Smooth muscle cell (in vitro differentiated cells): ENCODE results near the gene CROCC2. TPM values are rescaled to one million over a fixed set of nuclear protein-coding genes. Genes with fewer than 3 reads are reported as not detected.

Source experiments
- DNase-seq: peaks from one replicate; lab custom pipeline; 2025; ENCODE audit not compliant: unreplicated experiment; lab: John Stamatoyannopoulos, UW
- H2AFZ ChIP-seq: fragments of 200-600 bp; sonication (generic); 2 replicates; pipeline ENCODE4 v1.6.0; 2016; ENCODE audit warnings: antibody characterized with exemption, low read depth, mild to moderate bottlenecking
- H3F3A ChIP-seq: fragments of 200-600 bp; sonication (generic); 2 replicates; pipeline ENCODE4 v1.6.0; 2017; ENCODE audit warnings: antibody characterized with exemption, low read depth
- H3K27ac ChIP-seq: fragments of 200-600 bp; sonication (generic); 2 replicates; pipeline ENCODE4 v1.5.1; 2016; ENCODE audit warnings: low read depth, mild to moderate bottlenecking
- H3K27me3 ChIP-seq: fragments of 200-600 bp; sonication (generic); 2 replicates; pipeline ENCODE4 v1.6.1; 2016; ENCODE audit warnings: low read depth, mild to moderate bottlenecking
- H3K36me3 ChIP-seq: fragments of 200-600 bp; sonication (generic); 2 replicates; pipeline ENCODE4 v1.5.1; 2016; ENCODE audit warnings: low read depth
- H3K4me1 ChIP-seq: fragments of 200-600 bp; sonication (generic); 2 replicates; pipeline ENCODE4 v1.5.1; 2016; ENCODE audit warnings: low read depth
- H3K4me2 ChIP-seq: fragments of 200-600 bp; sonication (generic); 2 replicates; pipeline ENCODE4 v1.6.0; 2016; ENCODE audit warnings: mild to moderate bottlenecking
- H3K4me3 ChIP-seq: fragments of 200-600 bp; sonication (generic); 2 replicates; pipeline ENCODE4 v1.5.1; 2016; ENCODE audit warnings: mild to moderate bottlenecking
- H3K79me2 ChIP-seq: fragments of 200-600 bp; sonication (generic); 2 replicates; pipeline ENCODE4 v1.6.0; 2016; ENCODE audit warnings: low read depth, mild to moderate bottlenecking
- H3K9ac ChIP-seq: fragments of 200-600 bp; sonication (generic); 2 replicates; pipeline ENCODE4 v1.6.0; 2016; ENCODE audit warnings: low read depth
- H3K9me3 ChIP-seq: fragments of 200-600 bp; sonication (generic); replicated peaks from 2 replicates; pipeline ENCODE4 v1.5.1; 2016; ENCODE audit warnings: low read depth
- H4K20me1 ChIP-seq: fragments of 200-600 bp; sonication (generic); 2 replicates; pipeline ENCODE4 v1.6.0; 2016; ENCODE audit warnings: low read depth
- WGBS: methylation state at CpG from one replicate; pipeline ENCODE4 v1.1.7; 2016; ENCODE audit warnings: low lambda C conversion rate; 5-methylcytosine and 5-hydroxymethylcytosine counted together
- polyA plus RNA-seq: library from polyadenylated mRNA; unstranded; fragments of >200 nt; fragmentation: Nextera tagmentation; extraction: Ambion mirVana; gene quantifications from 2 replicates; pipeline ENCODE4 v1.2.1, GENCODE V29; 2016
- total RNA-seq: library from RNA; depleted of rRNA; stranded (reverse); fragments of >200 nt; gene quantifications from 2 replicates; pipeline ENCODE4 v1.2.3, GENCODE V29; 2014
- TF ChIP-seq, protein P1 (sequence below): fragments of 200-600 bp; sonication (generic); IDR thresholded peaks from 2 replicates; pipeline ENCODE4 v1.5.1; 2017; ENCODE audit warnings: borderline replicate concordance, mild to moderate bottlenecking, antibody characterized with exemption; ENCODE audit not compliant: insufficient read depth, poor library complexity, severe bottlenecking

The CROCC2 gene
- total and polyA plus RNA-seq, 2 experiments from 2014 or later, result not detected

DNA sequence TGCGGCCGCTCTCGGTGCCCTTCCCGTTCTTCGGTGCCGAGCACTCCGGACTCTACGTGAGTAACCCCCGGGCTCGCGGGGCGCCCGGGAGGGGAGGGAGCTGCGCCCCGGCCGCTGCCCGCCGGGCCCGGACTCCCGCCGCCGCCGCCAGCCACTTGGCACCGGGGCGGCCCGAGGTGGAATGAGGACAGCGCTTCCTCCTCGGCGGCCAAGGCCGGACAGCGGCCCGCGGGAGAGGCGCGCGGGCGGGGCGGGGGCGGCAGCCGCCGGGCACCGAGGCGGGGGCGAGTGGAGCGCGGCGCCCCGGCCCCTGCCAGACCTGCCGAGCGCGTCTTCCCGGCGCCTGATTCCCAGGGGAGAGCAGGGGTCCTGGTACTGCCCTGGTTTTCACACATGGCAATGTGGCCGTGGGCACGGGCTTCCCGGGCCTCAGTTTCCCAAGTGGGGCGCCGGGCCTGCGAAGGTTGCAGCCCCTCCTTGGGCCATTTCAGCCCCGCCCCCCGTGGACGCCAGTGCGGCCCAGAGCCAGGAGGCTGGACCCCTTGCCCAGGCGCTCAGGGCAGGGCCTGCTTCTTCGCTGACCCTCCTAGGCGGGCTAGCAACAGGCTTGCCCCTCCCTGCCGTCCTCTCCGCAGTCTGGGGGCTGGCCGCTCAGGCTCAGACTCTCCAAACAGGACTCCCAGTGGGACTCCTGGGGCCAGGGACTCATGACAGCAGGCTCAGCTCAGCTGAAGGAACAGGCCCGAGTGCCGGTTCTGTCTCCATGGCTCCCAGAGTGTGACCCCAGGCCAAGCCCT is 93.1 kb downstream of the CROCC2 start:
- Histone ChIP-seq H4K20me1 (no peaks in the 10 kb centered on the region), H3K4me2 (peak overlapping the region; percentile 85), H3K79me2 (no peaks in the 10 kb centered on the region), H3F3A (no peaks in the 10 kb centered on the region), H3K27me3 (peaks cover 8% of the 10 kb centered on the region), H3K27ac (no peak overlapping the region), H3K4me3 (peak overlapping the region; percentile 65), H2AFZ (no peak overlapping the region), H3K9ac (no peak overlapping the region), H3K9me3 (peaks cover 5% of the 10 kb centered on the region), H3K4me1 (no peaks in the 10 kb centered on the region), H3K36me3 (no peaks in the 10 kb centered on the region)
- TF ChIP-seq, protein P1, sequence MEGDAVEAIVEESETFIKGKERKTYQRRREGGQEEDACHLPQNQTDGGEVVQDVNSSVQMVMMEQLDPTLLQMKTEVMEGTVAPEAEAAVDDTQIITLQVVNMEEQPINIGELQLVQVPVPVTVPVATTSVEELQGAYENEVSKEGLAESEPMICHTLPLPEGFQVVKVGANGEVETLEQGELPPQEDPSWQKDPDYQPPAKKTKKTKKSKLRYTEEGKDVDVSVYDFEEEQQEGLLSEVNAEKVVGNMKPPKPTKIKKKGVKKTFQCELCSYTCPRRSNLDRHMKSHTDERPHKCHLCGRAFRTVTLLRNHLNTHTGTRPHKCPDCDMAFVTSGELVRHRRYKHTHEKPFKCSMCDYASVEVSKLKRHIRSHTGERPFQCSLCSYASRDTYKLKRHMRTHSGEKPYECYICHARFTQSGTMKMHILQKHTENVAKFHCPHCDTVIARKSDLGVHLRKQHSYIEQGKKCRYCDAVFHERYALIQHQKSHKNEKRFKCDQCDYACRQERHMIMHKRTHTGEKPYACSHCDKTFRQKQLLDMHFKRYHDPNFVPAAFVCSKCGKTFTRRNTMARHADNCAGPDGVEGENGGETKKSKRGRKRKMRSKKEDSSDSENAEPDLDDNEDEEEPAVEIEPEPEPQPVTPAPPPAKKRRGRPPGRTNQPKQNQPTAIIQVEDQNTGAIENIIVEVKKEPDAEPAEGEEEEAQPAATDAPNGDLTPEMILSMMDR, result no peak
- DNase-seq, result no peak
- 12% methylated on average over 53 of the region's 71 CpGs for WGBS

GRCh38 chr2:240999873-241000541 is 93.9 kb downstream of the CROCC2 start:
- peaks cover 8% of the 10 kb centered on the region for H3K27me3 ChIP-seq
- no peaks in the 10 kb centered on the region for H4K20me1 ChIP-seq
- DNase-seq, result no peak
- H2AFZ ChIP-seq, result no peak overlapping the region
- no peaks in the 10 kb centered on the region for H3K36me3 ChIP-seq
- no peaks in the 10 kb centered on the region for H3F3A ChIP-seq
- no peak overlapping the region for H3K9ac ChIP-seq
- peaks cover 10% of the 10 kb centered on the region for H3K9me3 ChIP-seq
- TF ChIP-seq, protein P1, result no peak
- no peak overlapping the region for H3K27ac ChIP-seq
- 94% methylated on average over 19 of the region's 19 CpGs for WGBS
- no peak overlapping the region for H3K4me2 ChIP-seq
- H3K4me1 ChIP-seq, result no peaks in the 10 kb centered on the region
- H3K4me3 ChIP-seq, result no peak overlapping the region
- H3K79me2 ChIP-seq, result no peaks in the 10 kb centered on the region

DNA sequence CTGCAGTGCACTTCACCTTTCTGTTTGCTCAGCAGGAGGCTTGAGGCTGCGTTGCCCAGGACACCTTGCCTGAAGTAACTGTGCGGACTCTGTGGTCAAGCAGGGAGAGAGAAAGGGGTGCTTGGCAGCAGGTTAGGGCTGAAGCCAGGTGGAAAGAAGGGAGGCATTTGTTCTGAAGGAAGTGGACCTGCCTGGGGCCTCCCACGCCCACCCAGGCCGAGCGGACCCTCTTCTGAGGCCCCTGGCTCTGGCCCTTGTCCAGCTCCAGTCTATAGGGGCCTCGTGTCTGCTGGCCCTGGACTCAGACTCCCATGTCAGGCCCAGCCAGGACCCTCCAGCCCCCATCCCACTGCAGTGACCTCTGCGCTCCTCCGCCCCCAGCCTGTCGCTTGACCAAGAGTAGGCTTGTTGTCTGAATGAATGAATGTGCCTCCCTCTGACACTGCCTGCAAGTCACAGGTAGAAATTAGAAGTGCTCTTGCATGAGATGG is 94.7 kb downstream of the CROCC2 start:
- Histone ChIP-seq H3K36me3 (no peaks in the 10 kb centered on the region), H3K4me1 (no peaks in the 10 kb centered on the region), H3K79me2 (no peaks in the 10 kb centered on the region), H4K20me1 (no peaks in the 10 kb centered on the region), H3K4me3 (no peak overlapping the region), H3K27me3 (peaks cover 8% of the 10 kb centered on the region), H3K9me3 (peaks cover 10% of the 10 kb centered on the region), H3K9ac (no peak overlapping the region), H3K27ac (no peak overlapping the region), H3F3A (no peaks in the 10 kb centered on the region), H3K4me2 (no peak overlapping the region), H2AFZ (no peak overlapping the region)
- TF ChIP-seq, protein P1, result no peak
- DNase-seq, result no peak
- WGBS, result 98% methylated on average over 8 of the region's 9 CpGs
